GM19438 (cell line): ENCODE data around the gene ADM.
"Not testable (repeated sequence)": the region's sequence is repeated elsewhere in the genome, so short reads cannot be mapped to it uniquely, and the experiment has no call there.

Experiments used
- ATAC-seq: cut with Tn5 transposase; IDR thresholded peaks from one replicate; pipeline ENCODE4 v1.9.1; 2021; ENCODE audit warnings: low read depth; ENCODE audit not compliant: unreplicated experiment

The ADM gene

GRCh38 chr11:10304495-10305261, at the start of gene ADM:
ADM (plus strand) TSS chr11:10305073; CDS start chr11:10305701, 628 bp downstream.
- ATAC-seq, result no peak

DNA sequence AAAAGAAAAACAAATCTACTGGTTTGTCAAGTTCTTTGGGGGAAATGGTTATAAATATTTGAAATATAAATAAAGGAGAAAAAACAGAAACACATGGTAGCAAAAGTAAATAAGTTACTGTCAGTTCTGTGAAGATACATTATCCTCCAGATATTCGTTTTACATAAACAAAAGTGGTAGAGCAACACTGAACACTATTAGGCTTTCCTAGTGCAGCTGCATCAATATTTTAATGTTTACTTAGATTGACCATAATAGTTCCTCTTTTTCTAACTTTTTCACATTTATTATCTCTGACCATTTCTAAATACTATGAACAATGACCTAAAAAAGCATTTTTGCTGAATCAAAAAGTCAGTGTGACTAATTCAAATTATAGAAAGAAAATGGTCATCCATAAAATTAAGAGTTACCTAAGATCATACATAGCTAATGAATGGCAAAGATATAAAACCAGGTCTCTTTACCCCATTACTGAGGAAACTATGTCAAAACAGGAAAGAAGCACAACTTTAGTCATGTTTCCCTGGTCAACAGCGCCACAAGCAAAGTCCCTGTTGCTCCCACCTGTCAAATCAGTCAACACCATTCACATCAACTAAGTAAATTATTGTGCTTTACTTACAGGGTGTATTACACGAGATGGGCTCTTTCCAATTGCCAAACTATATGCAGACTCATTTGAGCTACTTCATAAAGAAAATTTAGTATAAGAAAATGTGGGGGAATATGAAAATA, 49.3 kb upstream of the ADM start:
- ATAC-seq, result no peak

DNA sequence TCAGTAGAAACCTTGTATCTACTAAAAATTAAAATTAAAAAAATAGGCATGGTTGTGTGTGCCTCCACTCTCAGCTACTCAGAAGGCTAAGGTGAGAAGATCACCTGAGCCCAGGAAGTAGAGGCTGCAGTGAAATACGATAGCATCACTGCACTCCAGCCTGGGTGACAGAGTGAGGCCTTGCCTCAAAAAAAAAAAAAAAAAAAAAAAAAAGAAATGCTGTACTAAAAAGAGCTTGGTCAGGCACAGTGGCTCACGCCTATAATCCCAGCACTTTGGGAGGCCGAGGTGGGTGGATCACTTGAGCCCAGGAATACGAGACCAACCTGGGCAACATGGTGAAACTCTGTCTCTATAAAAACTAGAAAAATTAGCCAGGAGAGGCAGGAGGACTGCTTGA, 47.4 kb upstream of the ADM start:
- no peak for ATAC-seq

GRCh38 chr11:10261821-10262220, 43.1 kb upstream of the ADM start:
- ATAC-seq, result no peak

GRCh38 chr11:10263929-10264328, 40.9 kb upstream of the ADM start:
- no peak for ATAC-seq

DNA sequence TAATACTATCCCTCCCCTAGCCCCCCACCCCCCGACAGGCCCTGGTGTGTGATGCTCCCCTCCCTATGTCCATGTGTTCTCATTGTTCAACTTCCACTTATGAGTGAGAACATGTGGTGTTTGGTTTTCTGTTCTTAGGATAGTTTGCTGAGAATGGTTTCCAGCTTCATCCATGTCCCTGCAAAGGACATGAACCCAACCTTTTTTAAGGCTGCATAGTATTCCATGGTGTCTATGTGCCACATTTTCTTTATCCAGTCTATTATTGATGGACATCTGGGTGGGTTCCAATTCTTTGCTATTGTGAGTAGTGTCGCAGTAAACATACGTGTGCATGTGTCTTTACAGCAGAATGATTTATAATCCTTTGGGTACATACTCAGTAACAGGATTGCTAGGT, 40.2 kb upstream of the ADM start:
- ATAC-seq, result not testable (repeated sequence)

- no peak for ATAC-seq
Observed at GRCh38 chr11:10265936-10266335, 38.9 kb upstream of the ADM start.

DNA sequence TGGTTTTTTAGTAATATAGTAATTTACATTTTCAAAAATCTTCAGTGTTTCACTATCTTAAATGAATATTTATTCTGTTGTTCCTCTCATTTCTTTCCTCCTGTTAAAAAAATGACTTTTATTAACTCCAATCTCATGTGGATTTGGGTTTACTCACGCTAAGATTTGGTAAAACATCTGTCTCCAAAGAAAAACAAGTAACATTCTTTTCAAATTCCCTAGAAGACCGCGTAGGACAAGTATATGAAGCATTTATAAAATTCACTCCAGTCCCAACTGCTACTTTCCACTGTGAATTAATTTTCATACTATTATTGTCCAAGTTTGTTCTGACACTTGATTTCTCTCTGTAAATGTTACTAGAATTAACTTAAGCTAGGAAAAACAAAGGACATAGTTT, 37.1 kb upstream of the ADM start:
- ATAC-seq, result no peak

DNA sequence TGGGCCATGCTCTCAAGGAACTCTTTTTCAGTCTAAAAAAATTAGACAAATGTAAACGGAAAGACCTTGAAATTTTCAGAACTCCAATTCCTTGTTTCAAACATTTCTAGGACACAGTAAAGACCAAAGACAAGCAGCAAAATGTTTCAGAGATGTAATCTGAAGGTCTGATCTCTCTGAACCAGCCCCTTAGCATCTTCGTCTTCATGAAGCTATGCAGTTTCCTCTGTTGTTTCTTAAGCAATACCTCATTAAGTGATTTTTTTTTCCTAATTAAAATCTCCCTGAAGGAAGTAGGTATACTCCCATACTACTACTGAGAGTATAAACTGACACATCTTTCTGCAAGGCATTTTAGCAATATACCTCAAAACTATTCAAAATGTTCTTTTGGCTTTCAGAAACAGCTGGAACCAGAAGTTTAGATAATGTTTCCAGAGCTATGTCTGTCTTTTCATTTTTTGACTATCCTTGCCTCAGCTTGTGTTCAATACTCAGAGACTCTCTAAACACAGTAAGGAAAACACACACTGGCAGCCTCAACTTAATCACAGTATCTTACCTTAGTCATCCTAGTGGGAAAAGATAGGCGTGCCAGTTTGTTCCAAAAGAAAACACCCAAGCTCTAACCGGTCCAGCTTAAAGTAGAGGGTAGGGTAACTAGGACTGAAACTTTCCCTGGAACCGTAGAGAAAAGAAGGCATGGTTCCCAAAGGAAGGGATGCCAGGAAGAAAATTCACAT, 36.0 kb upstream of the ADM start:
- ATAC-seq, result no peak

GRCh38 chr11:10272132-10272531, 32.7 kb upstream of the ADM start:
- no peak for ATAC-seq

DNA sequence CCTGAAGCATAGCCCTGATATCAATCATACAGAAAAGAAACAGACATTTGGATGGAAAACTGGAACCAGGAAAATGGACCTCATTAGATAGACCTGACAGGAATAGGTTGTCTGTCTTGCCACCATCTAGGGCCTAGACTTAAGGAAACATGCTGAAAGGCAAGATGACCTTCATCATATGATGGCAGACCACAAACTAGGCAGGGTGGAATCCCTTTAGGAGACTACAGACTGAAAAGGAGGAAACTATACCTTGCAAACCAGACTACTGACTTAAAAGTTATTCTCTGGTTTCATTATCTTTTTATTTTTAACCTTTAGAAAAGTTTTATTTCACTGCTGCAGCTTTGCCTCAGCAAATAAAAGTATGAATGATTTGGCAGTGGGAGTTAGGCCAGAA, 31.1 kb upstream of the ADM start:
- no peak for ATAC-seq

- no peak for ATAC-seq
Observed at GRCh38 chr11:10274726-10275125, 30.1 kb upstream of the ADM start.

- ATAC-seq, result no peak
Observed at GRCh38 chr11:10275714-10276113, 29.2 kb upstream of the ADM start.

DNA sequence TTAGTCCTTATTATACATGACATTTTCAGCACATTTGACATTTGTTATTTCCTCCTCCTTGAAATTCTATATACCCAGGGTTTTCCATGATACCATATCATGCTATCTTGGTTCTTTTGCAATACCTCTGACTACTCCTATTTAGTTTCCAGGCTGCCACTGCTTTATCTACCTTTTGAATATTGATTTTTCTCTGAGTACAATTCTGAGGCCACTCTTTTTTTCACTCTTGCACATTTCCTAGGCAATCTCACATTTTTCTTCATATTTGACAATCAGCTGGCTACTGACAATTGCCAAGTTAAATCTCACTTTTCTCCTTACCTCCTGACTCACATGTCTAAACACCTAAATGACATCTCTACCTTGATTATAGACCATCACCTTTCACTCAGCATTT, 22.8 kb upstream of the ADM start:
- ATAC-seq, result no peak

DNA sequence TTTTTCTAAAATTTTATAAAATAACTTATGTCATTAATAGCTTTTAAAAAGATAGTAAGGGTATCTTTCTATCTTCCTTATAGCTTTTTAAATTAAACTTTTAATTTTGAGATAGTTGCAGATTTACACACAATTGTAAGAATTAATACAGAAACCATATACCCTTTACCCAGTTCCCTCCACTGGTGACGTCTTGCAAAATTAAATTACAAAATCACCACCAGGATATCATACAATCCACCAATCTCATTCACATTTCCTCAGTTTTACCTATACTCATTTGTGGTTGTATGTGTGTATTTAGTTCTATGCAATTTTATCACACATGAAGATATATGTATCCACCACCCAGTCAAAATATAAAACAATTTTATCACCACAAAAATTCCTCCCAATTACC, 20.9 kb upstream of the ADM start:
- ATAC-seq, result no peak

GRCh38 chr11:10285148-10285802, 19.6 kb upstream of the ADM start:
- ATAC-seq, result no peak

DNA sequence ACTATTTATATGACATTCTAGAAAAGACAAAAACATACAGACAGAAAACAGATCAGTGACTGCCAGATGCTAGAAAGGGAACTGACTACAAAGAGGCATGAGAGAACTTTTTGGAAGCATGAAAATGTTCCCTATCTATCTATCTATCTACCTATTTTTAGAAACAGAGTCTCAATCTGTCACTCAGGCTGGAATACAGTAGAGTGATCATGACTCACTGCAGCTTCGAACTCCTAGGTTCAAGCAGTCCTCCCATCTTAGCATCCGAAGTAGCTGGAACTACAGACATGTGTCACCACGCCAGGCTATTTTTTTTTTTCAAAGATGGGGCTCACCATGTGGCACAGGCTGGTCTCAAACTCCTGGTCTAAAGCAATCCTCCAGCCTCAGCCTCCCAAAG, 17.7 kb upstream of the ADM start:
- no peak for ATAC-seq

DNA sequence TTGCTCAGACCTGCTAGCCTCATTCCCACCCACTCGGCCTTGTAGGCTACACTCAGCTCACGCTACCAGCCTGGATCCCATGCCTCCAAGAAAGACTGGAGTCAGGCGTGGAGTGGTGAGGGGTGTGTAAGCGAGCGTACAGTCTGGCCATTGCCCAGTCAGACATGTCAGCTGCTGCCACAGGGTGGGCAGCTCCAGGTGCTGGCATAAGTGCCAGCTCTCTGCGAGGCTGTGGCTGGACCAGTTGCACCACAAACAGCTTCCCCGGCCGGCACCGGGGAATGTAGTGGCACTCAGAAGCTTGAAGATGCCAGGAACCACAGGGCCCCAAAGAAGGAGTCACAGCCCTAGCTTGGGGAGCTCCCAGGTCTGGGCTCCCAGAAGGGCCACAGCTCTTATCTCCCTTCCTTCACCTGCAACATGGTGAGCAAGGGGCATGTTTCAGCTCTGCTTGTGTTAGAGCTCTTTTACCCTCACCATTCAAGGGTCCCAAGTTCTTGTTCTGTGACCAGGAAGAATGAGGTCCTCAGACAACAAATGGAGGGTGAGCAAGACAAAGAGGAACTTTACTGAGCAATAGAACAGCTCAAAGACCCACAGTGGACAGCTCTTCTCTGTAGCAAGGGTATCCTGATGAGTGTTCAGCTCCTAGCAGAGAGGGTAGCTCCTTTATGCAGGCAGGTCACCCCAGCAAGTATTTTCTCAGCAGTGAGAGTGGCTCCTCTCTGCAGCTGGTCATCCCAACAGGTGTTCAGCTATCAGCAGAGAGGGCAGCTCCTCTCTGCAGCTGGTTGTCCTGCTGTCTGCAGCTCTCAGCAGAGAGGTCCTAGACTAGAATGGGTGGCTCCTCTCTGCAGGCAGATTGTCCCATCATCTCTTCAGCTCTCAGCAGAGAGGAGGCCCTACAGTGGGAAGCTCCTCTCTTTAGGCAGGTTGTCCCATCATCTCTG, 16.8 kb upstream of the ADM start:
- no peak for ATAC-seq

DNA sequence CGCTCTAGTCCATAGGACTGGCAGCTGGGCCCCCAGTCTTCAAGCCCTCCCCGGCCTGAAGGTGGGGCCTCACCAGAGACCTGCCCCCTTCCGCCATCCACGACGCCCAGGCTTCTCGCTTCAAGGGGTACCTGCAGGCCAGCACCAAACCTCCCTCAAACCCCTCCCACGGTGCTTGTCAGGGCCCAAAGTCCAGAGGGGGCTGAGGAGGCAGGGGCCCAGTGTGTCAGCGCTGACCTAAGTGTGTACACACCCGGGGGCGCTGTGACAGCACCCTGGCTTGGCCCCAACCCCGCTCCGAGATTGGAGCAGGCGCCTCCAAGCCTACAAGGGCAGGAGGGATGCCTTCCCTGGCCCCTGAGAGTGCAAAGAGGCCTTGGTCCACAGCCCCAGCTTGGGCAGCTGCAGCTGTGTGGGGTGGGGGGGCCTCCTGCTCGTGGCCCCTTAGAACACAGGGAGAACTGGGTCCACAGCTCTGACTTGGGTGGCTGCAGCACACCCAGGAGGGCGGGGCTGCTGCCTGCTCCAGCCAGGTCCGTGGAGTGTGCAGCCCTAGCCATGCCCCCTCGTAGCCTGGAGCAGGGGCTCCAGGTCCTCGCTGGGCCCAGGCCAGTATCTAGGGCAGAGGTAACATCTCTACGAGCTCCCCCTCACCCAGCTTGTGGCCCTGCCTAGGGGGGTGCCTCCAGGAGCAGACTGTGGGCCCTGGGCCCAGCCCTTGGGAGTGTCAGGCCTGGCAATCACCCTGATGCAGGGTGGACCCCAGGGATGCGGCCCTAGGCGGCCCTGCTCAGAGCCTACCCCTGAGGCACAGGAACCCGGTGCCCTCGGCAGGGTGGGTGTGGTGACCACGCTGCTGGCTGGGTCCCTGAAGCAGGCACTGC, 15.8 kb upstream of the ADM start:
- no peak for ATAC-seq
